DOHH2 (cell line): ENCODE measurements around the gene INSC.
"Not testable (repeated sequence)": the region's sequence is repeated elsewhere in the genome, so short reads cannot be mapped to it uniquely, and the experiment has no call there.

ENCODE experiments used
- H3F3A ChIP-seq: fragments of 200-600 bp; sonication (generic), shearing (Covaris generic); 2 replicates; pipeline ENCODE4 v1.6.0; 2016; ENCODE audit warnings: antibody characterized with exemption, mild to moderate bottlenecking; ENCODE audit not compliant: control insufficient read depth, insufficient read depth
- H3K27ac ChIP-seq: fragments of 200-600 bp; sonication (generic); 2 replicates; pipeline ENCODE4 v1.5.1; 2014; ENCODE audit warnings: low read depth, mild to moderate bottlenecking, low read length, moderate library complexity
- H3K27me3 ChIP-seq: fragments of 200-600 bp; sonication (generic); 2 replicates; pipeline ENCODE4 v1.6.1; 2014; ENCODE audit warnings: mild to moderate bottlenecking, low read length, mixed read lengths; ENCODE audit not compliant: control insufficient read depth
- H3K36me3 ChIP-seq: fragments of 200-600 bp; sonication (generic); 2 replicates; pipeline ENCODE4 v1.6.1; 2014; ENCODE audit warnings: mild to moderate bottlenecking, low read length, moderate library complexity, mixed read lengths; ENCODE audit not compliant: control insufficient read depth
- H3K4me1 ChIP-seq: fragments of 200-600 bp; sonication (generic); 2 replicates; pipeline ENCODE4 v1.6.1; 2014; ENCODE audit warnings: mild to moderate bottlenecking, low read length, mixed read lengths; ENCODE audit not compliant: control insufficient read depth
- H3K4me2 ChIP-seq: fragments of 200-600 bp; sonication (generic); 2 replicates; pipeline ENCODE4 v1.6.0; 2014; ENCODE audit warnings: mild to moderate bottlenecking, low read length, moderate library complexity
- H3K4me3 ChIP-seq: fragments of 200-600 bp; sonication (generic); 2 replicates; pipeline ENCODE4 v1.5.1; 2014; ENCODE audit warnings: mild to moderate bottlenecking, low read length, mixed read lengths
- H3K79me2 ChIP-seq: fragments of 200-600 bp; sonication (generic); 2 replicates; pipeline ENCODE4 v1.6.1; 2014; ENCODE audit warnings: mild to moderate bottlenecking, low read length, mixed read lengths; ENCODE audit not compliant: control insufficient read depth
- H3K9me2 ChIP-seq: fragments of 200-600 bp; sonication (generic); replicated peaks from 2 replicates; pipeline ENCODE4 v1.6.1; 2014; ENCODE audit warnings: mild to moderate bottlenecking, low read length, mixed read lengths; ENCODE audit not compliant: control insufficient read depth
- H3K9me3 ChIP-seq: fragments of 200-600 bp; sonication (generic); 2 replicates; pipeline ENCODE4 v1.6.1; 2014; ENCODE audit warnings: antibody characterized with exemption, low read length, mixed read lengths; ENCODE audit not compliant: control insufficient read depth, insufficient read depth
- H4K20me1 ChIP-seq: fragments of 200-600 bp; sonication (generic); 2 replicates; pipeline ENCODE4 v1.6.0; 2014; ENCODE audit warnings: low read depth, mild to moderate bottlenecking, antibody characterized with exemption, low read length, moderate library complexity; ENCODE audit not compliant: control insufficient read depth, insufficient read depth
- CTCF ChIP-seq: fragments of 200-600 bp; sonication (generic); IDR thresholded peaks from one replicate; pipeline ENCODE4 v1.5.1; 2014; ENCODE audit warnings: antibody characterized with exemption, mild to moderate bottlenecking, low read depth, low read length; ENCODE audit not compliant: poor library complexity, severe bottlenecking
- EZH2phosphoT487 ChIP-seq: fragments of 200-600 bp; sonication (generic); IDR thresholded peaks from 2 replicates; pipeline ENCODE4 v1.6.1; 2017; ENCODE audit warnings: borderline replicate concordance, mild to moderate bottlenecking, antibody characterized with exemption, low read length, moderate library complexity, mixed read lengths

INSC gene, protein sequence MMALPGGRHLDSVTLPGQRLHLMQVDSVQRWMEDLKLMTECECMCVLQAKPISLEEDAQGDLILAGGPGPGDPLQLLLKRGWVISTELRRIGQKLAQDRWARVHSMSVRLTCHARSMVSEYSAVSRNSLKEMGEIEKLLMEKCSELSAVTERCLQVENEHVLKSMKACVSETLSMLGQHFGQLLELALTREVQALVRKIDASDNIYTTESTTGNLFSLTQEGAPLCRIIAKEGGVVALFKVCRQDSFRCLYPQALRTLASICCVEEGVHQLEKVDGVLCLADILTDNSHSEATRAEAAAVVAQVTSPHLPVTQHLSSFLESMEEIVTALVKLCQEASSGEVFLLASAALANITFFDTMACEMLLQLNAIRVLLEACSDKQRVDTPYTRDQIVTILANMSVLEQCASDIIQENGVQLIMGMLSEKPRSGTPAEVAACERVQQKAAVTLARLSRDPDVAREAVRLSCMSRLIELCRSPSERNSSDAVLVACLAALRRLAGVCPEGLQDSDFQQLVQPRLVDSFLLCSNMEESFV

DNA sequence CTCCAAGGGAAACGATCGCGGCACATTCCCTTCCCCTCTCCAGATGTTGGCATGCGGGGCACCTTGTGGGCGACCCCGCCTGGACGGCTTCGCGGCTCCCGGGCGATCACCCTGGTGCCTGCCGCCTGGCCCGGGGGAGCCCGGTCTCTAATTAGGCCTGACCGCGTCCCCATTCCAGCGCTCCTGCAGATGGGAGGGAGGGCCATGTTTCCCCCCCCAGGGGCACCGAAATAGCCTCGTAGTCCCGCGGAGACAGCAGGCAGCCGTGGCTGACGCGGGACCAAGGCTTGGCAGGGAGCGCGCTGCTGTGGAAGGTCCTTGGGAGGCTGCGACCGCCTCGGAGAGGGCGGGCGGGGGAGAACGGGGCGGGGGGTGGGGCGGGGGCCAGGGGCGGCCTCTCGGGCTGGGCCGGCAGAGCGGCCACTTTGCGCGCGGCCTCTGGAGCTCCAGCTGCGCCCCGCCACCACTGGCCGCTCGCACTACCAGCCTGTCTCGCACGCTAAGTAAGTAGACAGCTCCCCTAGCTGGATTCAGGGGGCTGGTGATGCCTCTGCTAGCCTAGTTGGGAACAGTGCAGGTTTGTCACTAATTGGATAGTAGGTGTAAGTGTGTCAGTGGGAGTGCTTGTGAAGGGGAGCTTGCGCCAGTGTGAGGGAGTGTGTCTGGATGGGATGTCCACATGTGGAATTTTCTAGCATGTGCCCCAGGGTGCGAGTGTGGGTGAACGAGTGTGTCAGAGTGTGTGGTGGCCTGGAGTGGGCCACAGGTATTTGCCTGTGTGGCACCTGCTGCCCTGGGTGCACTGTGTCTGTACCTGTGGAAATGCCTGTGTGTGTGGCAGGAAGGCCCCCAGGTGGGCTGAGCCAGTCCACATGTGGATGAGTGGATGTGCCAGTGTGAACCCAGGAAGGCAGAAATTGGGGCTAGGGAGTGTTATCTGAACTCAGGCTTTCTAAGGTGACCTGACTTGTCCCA is at the start of gene INSC:
TSS of gene INSC (plus strand) at position 423 of the 975 bp plus-strand sequence. CDS start 34,252 bp downstream, outside the sequence.
- 0 out of 2 replicates have a peak, but pooled peaks cover 5% of the 10 kb centered on the region for H3F3A ChIP-seq
- peak within 1 kb of the TSS; percentile 19 for H3K4me2 ChIP-seq
- H3K9me3 ChIP-seq: no peaks in the 10 kb centered on the region
- no peak for TF ChIP-seq EZH2phosphoT487
- no peak for TF ChIP-seq CTCF
- no peak within 1 kb of the TSS for H3K4me3 ChIP-seq
- no peaks in the 10 kb centered on the region for H3K79me2 ChIP-seq
- no peak within 1 kb of the TSS for H3K27ac ChIP-seq
- H3K27me3 ChIP-seq: no peaks in the 10 kb centered on the region
- no peaks in the 10 kb centered on the region for H3K36me3 ChIP-seq
- no peaks in the 10 kb centered on the region for H4K20me1 ChIP-seq
- H3K4me1 ChIP-seq: peaks cover 16% of the 10 kb centered on the region
- no peaks in the 10 kb centered on the region for H3K9me2 ChIP-seq

GRCh38 chr11:15069751-15070150 is 45.0 kb upstream of the INSC start:
- not testable (repeated sequence) for H3K27me3 ChIP-seq, H3K4me1 ChIP-seq, H4K20me1 ChIP-seq, H3K4me2 ChIP-seq, H3K79me2 ChIP-seq, H3K27ac ChIP-seq, H3K36me3 ChIP-seq, H3K9me2 ChIP-seq, H3F3A ChIP-seq, H3K9me3 ChIP-seq, H3K4me3 ChIP-seq

DNA sequence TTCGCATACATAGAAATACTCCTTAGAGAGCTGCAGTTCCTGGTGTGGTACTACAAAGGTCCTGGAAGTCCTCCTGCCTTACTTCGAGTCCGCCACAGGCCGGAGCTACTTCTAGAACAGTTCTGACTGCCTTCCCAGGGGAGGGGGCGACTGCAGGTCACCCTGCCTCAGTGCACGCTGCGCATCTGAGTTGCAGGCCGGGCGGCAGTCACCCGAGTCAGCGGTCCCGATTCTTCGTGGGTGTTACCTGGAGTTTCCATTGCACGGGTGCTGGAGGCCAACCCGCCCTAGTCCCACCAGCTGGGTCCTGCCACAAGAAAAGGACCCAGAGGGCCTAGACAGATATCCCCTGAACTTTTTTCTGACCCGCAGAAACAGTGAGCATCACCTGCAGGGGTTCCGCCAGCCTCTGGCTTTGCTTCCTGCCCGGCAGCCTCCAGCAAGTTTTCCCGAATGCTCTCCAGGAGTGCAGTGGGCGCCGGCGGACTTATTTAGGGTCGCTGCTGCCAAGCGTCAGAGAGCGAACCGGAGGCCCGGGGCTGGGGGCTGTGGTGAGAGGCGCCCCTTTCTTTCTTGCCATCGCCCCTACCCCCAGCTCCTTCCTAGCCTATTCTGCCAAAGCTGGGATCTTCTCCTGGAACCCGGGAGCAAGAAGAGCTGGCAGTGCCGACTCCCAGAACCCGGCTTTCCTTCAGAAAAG is 43.0 kb upstream of the INSC start:
- Histone ChIP-seq H3K4me2 (no peak overlapping the region), H3K79me2 (no peaks in the 10 kb centered on the region)
- TF ChIP-seq EZH2phosphoT487 (no peak), CTCF (no peak)

More for the DNA sequence above, 43.0 kb upstream of the INSC start:
- peaks cover 6% of the 10 kb centered on the region for H3K4me1 ChIP-seq
- H3K9me2 ChIP-seq: no peaks in the 10 kb centered on the region
- H3K36me3 ChIP-seq: no peaks in the 10 kb centered on the region
- no peaks in the 10 kb centered on the region for H3K9me3 ChIP-seq
- no peaks in the 10 kb centered on the region for H4K20me1 ChIP-seq
- no peak overlapping the region for H3K4me3 ChIP-seq
- no peaks in the 10 kb centered on the region for H3K27me3 ChIP-seq
- H3K27ac ChIP-seq: no peak overlapping the region
- no peaks in the 10 kb centered on the region for H3F3A ChIP-seq
